Adipose tissue (tissue), 3 donors: ENCODE results near the gene LDB3. TPM values are rescaled to one million over a fixed set of nuclear protein-coding genes. Genes with fewer than 3 reads are reported as not detected.

Experiments
- H3K27ac ChIP-seq: one replicate; pipeline ENCODE4 v1.5.1; 2013; ENCODE audit warnings: low read depth, low read length
- WGBS, 3 donors: extraction: QIAGEN DNeasy Blood & Tissue Kit; methylation state at CpG; one replicate each; pipeline ENCODE4 v1.1.7; 2013; 5-methylcytosine and 5-hydroxymethylcytosine counted together
- polyA plus RNA-seq, 3 donors: library from polyadenylated mRNA; stranded (reverse); fragments of 200-250 nt; gene quantifications; one replicate each; pipeline ENCODE4 v1.2.3, GENCODE V29; 2013
- donor health status: healthy with polysubstance abuse.
- donor health status: Bipolar disorder and iron deficiency.
- donor health status: healthy.

LDB3 gene
- polyA plus RNA-seq, 3 donors: 0.63 to 11.6 (median 1.9) TPM

- H3K27ac ChIP-seq: no peak overlapping the region
Measured at GRCh38 chr10:86692023-86692514, 23.8 kb downstream of the LDB3 start.

GRCh38 chr10:86692664-86693063, 24.4 kb downstream of the LDB3 start:
- no peak overlapping the region for H3K27ac ChIP-seq
- 87 to 96% (median 93%) methylated on average over 7 of the region's 7 CpGs for WGBS, 3 donors

More at GRCh38 chr10:86692023-86692514, 23.8 kb downstream of the LDB3 start:
- 87 to 96% (median 90%) methylated on average over 8 of the region's 8 CpGs for WGBS, 3 donors

GRCh38 chr10:86693275-86693674, 25.0 kb downstream of the LDB3 start:
- no peak overlapping the region for H3K27ac ChIP-seq
- 80 to 90% (median 81%) methylated on average over 2 of the region's 2 CpGs for WGBS, 3 donors

- no peak overlapping the region for H3K27ac ChIP-seq
- 18 to 19% (median 19%) methylated on average over 10 of the region's 10 CpGs for WGBS, 3 donors
Measured at GRCh38 chr10:86693721-86694369, 25.5 kb downstream of the LDB3 start.

- WGBS, 3 donors: 44 to 83% (median 80%) methylated on average over 9 of the region's 9 CpGs
- no peak overlapping the region for H3K27ac ChIP-seq
Measured at GRCh38 chr10:86698207-86698940, 30.1 kb downstream of the LDB3 start.

GRCh38 chr10:86699125-86699524, 30.8 kb downstream of the LDB3 start:
- H3K27ac ChIP-seq: no peak overlapping the region
- 67 to 89% (median 78%) methylated on average over 7 of the region's 7 CpGs for WGBS, 3 donors

- 87 to 97% (median 91%) methylated on average over 8 of the region's 8 CpGs for WGBS, 3 donors
- no peak overlapping the region for H3K27ac ChIP-seq
Measured at GRCh38 chr10:86699541-86699940, 31.2 kb downstream of the LDB3 start.

GRCh38 chr10:86699991-86700840, 31.9 kb downstream of the LDB3 start:
- 79 to 91% (median 87%) methylated on average over 9 of the region's 9 CpGs for WGBS, 3 donors

GRCh38 chr10:86700851-86701617, 32.7 kb downstream of the LDB3 start:
- WGBS, 3 donors: 94 to 96% (median 95%) methylated on average over 12 of the region's 12 CpGs
- no peak overlapping the region for H3K27ac ChIP-seq

More at GRCh38 chr10:86699991-86700840, 31.9 kb downstream of the LDB3 start:
- H3K27ac ChIP-seq: no peak overlapping the region

GRCh38 chr10:86703176-86703575, 34.9 kb downstream of the LDB3 start:
- WGBS, 3 donors: 88 to 94% (median 93%) methylated on average over 8 of the region's 8 CpGs
- H3K27ac ChIP-seq: no peak overlapping the region

- no peak overlapping the region for H3K27ac ChIP-seq
Measured at GRCh38 chr10:86705139-86705538, 36.8 kb downstream of the LDB3 start.

GRCh38 chr10:86705905-86706304, 37.6 kb downstream of the LDB3 start:
- WGBS, 3 donors: 81 to 91% (median 91%) methylated on average over 2 of the region's 2 CpGs
- no peak overlapping the region for H3K27ac ChIP-seq

More at GRCh38 chr10:86705139-86705538, 36.8 kb downstream of the LDB3 start:
- WGBS, 3 donors: 82 to 92% (median 84%) methylated on average over 1 of the region's 1 CpG

- no peak overlapping the region for H3K27ac ChIP-seq
- 62 to 94% (median 92%) methylated on average over 12 of the region's 12 CpGs for WGBS, 3 donors
Measured at GRCh38 chr10:86706401-86706841, 38.1 kb downstream of the LDB3 start.

GRCh38 chr10:86706977-86707376, 38.7 kb downstream of the LDB3 start:
- WGBS, 3 donors: 84 to 96% (median 94%) methylated on average over 1 of the region's 1 CpG
- H3K27ac ChIP-seq: no peak overlapping the region

GRCh38 chr10:86707505-86707904, 39.2 kb downstream of the LDB3 start:
- no peak overlapping the region for H3K27ac ChIP-seq
- WGBS, 3 donors: 67 to 70% (median 69%) methylated on average over 4 of the region's 4 CpGs

GRCh38 chr10:86708068-86708782, 39.9 kb downstream of the LDB3 start:
- H3K27ac ChIP-seq: no peak overlapping the region
- 85 to 91% (median 88%) methylated on average over 8 of the region's 8 CpGs for whole genome bisulfite sequencing, 3 donors

- H3K27ac ChIP-seq: no peak overlapping the region
- 67 to 78% (median 68%) methylated on average over 5 of the region's 5 CpGs for WGBS, 3 donors
Measured at GRCh38 chr10:86708783-86709380, 40.6 kb downstream of the LDB3 start.
